ENCODE measurements around the gene IL4I1. TPM values are rescaled to one million over a fixed set of nuclear protein-coding genes. Genes with fewer than 3 reads are reported as not detected.

Gene IL4I1
- total RNA-seq, 1 donor from 2014 or later: 0.35 TPM

GRCh38 chr19:49879243-49879963 lies 17.3 kb downstream of the IL4I1 start:
- DNase-seq (ENCODE audit: low read depth): no peak

GRCh38 chr19:49878744-49879070 lies 18.0 kb downstream of the IL4I1 start:
- no peak for DNase-seq (ENCODE audit: low read depth)

GRCh38 chr19:49877879-49878743 lies 18.6 kb downstream of the IL4I1 start:
- DNase-seq (ENCODE audit: low read depth): peak; percentile 98

- peak; percentile 100 for DNase-seq (ENCODE audit: low read depth)
Observed at GRCh38 chr19:49877020-49877878, 19.4 kb downstream of the IL4I1 start, which contains the start of the genes AKT1S1 and TBC1D17. AKT1S1 (minus strand) TSS chr19:49877355; CDS start chr19:49873295, 4,060 bp downstream. TBC1D17 (plus strand) TSS chr19:49877702; CDS start chr19:49877724, 22 bp downstream.

- peak; percentile 98 for DNase-seq (ENCODE audit: low read depth)
Observed at GRCh38 chr19:49876422-49877019, 20.2 kb downstream of the IL4I1 start.

GRCh38 chr19:49875857-49876421 lies 20.7 kb downstream of the IL4I1 start:
- peak; percentile 67 for DNase-seq (ENCODE audit: low read depth)

GRCh38 chr19:49875177-49875576 lies 21.5 kb downstream of the IL4I1 start:
- DNase-seq (ENCODE audit: low read depth): no peak

- no peak for DNase-seq (ENCODE audit: low read depth)
Observed at GRCh38 chr19:49874503-49875157, 22.1 kb downstream of the IL4I1 start.

- DNase-seq (ENCODE audit: low read depth): no peak
Observed at GRCh38 chr19:49873834-49874233, 22.9 kb downstream of the IL4I1 start.

- no peak for DNase-seq (ENCODE audit: low read depth)
Observed at GRCh38 chr19:49873129-49873521, 23.6 kb downstream of the IL4I1 start.

- DNase-seq (ENCODE audit: low read depth): no peak
Observed at GRCh38 chr19:49872245-49873128, 24.2 kb downstream of the IL4I1 start.

- no peak for DNase-seq (ENCODE audit: low read depth)
Observed at GRCh38 chr19:49871349-49871985, 25.2 kb downstream of the IL4I1 start.

- no peak for DNase-seq (ENCODE audit: low read depth)
Observed at GRCh38 chr19:49870309-49870901, 26.3 kb downstream of the IL4I1 start.

- peak; percentile 100 for DNase-seq (ENCODE audit: low read depth)
Observed at GRCh38 chr19:49869484-49870308, 27.0 kb downstream of the IL4I1 start.

GRCh38 chr19:49869009-49869483 lies 27.6 kb downstream of the IL4I1 start:
- DNase-seq (ENCODE audit: low read depth): no peak

GRCh38 chr19:49866933-49867782 lies 29.5 kb downstream of the IL4I1 start, which contains the start of gene PNKP:
PNKP (minus strand) TSS chr19:49867576; CDS start chr19:49867204, 372 bp downstream.
- peak; percentile 93 for DNase-seq (ENCODE audit: low read depth)

All from myocyte (in vitro differentiated cells).